GM12878 (cell line): ENCODE results near the gene INSL3. TPM values are rescaled to one million over a fixed set of nuclear protein-coding genes. Genes with fewer than 3 reads are reported as not detected.

Source experiments
- ATAC-seq: fragments of 200-7000 bp; cut with Tn5 transposase; 3 replicates; pipeline ENCODE4 v1.9.1; 2020; ENCODE audit warnings: mild to moderate bottlenecking, moderate library complexity
- BruUV-seq: library from RNA; stranded (reverse); fragments of 400-500 nt; replicated peaks from 2 replicates; lab custom pipeline; 2021; lab: Mats Ljungman, UMichigan
- CTCF ChIA-PET: fragments of 300-600 bp; sonication (Branson Sonifier 250); formaldehyde crosslinking; extraction: SDS; loops from one replicate; lab custom pipeline; 2021; ENCODE audit warnings: inconsistent platforms; lab: Yijun Ruan, JAX
- POLR2A ChIA-PET: fragments of 350-600 bp; formaldehyde crosslinking; extraction: SDS; loops from one replicate; lab custom pipeline; 2021; ENCODE audit warnings: inconsistent platforms; lab: Charles Lee
- RAD21 ChIA-PET: fragments of 300-600 bp; sonication (Branson Sonifier 250); formaldehyde crosslinking; loops from one replicate; lab custom pipeline; 2023; ENCODE audit warnings: antibody characterized with exemption; ENCODE audit not compliant: unreplicated experiment; lab: Charles Lee
- SMC1A ChIA-PET: fragments of 300-600 bp; sonication (Branson Sonifier 250); formaldehyde crosslinking; loops from one replicate; lab custom pipeline; 2023; ENCODE audit not compliant: unreplicated experiment, uncharacterized antibody; lab: Charles Lee
- DNase-seq: peaks from one replicate; pipeline ENCODE4 v3.0.0-alpha.2; 2011; ENCODE audit warnings: low read depth, low spot score
- FAIRE-seq: peaks from 3 replicates; lab custom pipeline; 2011; peaks lifted over from hg19 to GRCh38; lab: Jason Lieb, UNC
- H2AFZ ChIP-seq: 2 replicates; pipeline ENCODE4 v1.6.0; 2011; ENCODE audit warnings: low read depth, low read length, control low read depth; ENCODE audit not compliant: control insufficient read depth
- H3K27ac ChIP-seq: 2 replicates; pipeline ENCODE4 v1.5.1; 2011; ENCODE audit warnings: control low read depth; ENCODE audit not compliant: control insufficient read depth, insufficient read depth
- H3K27me3 ChIP-seq, 2 experiments: replicated peaks in 1 of 2; 2 replicates each; pipeline versions ENCODE4 v1.6.0 to v1.6.1; 2011; ENCODE audit warnings: low read length in 1 of 2; ENCODE audit not compliant: control insufficient read depth in 2 of 2, insufficient read depth in 2 of 2
- H3K36me3 ChIP-seq, 2 experiments: 2 replicates each; pipeline ENCODE4 v1.5.1; 2011; ENCODE audit warnings: low read length in 1 of 2; ENCODE audit not compliant: control insufficient read depth in 2 of 2, insufficient read depth in 2 of 2
- H3K4me1 ChIP-seq: 2 replicates; pipeline ENCODE4 v1.6.1; 2011; ENCODE audit warnings: mild to moderate bottlenecking, low read length, moderate library complexity, mixed read lengths; ENCODE audit not compliant: control insufficient read depth, insufficient read depth
- H3K4me2 ChIP-seq: 2 replicates; pipeline ENCODE4 v1.6.0; 2011; ENCODE audit warnings: control low read depth; ENCODE audit not compliant: control insufficient read depth, insufficient read depth
- H3K4me3 ChIP-seq: fragments of 200-600 bp; sonication (generic); 2 replicates; pipeline ENCODE4 v1.5.1; 2016
- H3K79me2 ChIP-seq: 2 replicates; pipeline ENCODE4 v1.6.0; 2011; ENCODE audit warnings: low read length; ENCODE audit not compliant: control insufficient read depth, insufficient read depth
- H3K9ac ChIP-seq: 2 replicates; pipeline ENCODE4 v1.8.0; 2011; ENCODE audit warnings: low read length, control low read depth, mixed read lengths; ENCODE audit not compliant: control insufficient read depth, insufficient read depth
- H3K9me3 ChIP-seq: replicated peaks from 3 replicates; pipeline ENCODE4 v1.5.1; 2011; ENCODE audit warnings: mild to moderate bottlenecking, low read length; ENCODE audit not compliant: control insufficient read depth, insufficient read depth
- H4K20me1 ChIP-seq: 2 replicates; pipeline ENCODE4 v1.6.0; 2011; ENCODE audit not compliant: control insufficient read depth, insufficient read depth
- CHD1 ChIP-seq: IDR thresholded peaks from 2 replicates; pipeline ENCODE4 v1.6.1; 2012; ENCODE audit warnings: low read depth, low read length, improper control_type of control experiment
- FOS ChIP-seq: IDR thresholded peaks from 3 replicates; pipeline ENCODE4 v1.6.1; 2011; ENCODE audit warnings: borderline replicate concordance; ENCODE audit not compliant: insufficient read length; ENCODE audit errors: extremely low read depth
- HDAC2 ChIP-seq: fragments of 200-600 bp; sonication (generic); IDR thresholded peaks from 2 replicates; pipeline ENCODE4 v1.6.1; 2017
- LARP7 ChIP-seq: fragments of 450-650 bp; IDR thresholded peaks from 2 replicates; pipeline ENCODE4 v1.6.1; 2017; ENCODE audit warnings: mild to moderate bottlenecking
- MEF2A ChIP-seq: IDR thresholded peaks from 2 replicates; pipeline ENCODE4 v1.6.1; 2011; ENCODE audit warnings: low read depth, mild to moderate bottlenecking, low read length, moderate library complexity; ENCODE audit not compliant: insufficient read depth
- NFXL1 ChIP-seq: fragments of 450-650 bp; IDR thresholded peaks from 2 replicates; pipeline ENCODE4 v1.6.1; 2017; ENCODE audit warnings: antibody characterized with exemption, mild to moderate bottlenecking, borderline replicate concordance
- NFYA ChIP-seq: IDR thresholded peaks from 2 replicates; pipeline ENCODE4 v1.6.1; 2011; ENCODE audit warnings: low read depth, mild to moderate bottlenecking, low read length, improper control_type of control experiment, borderline replicate concordance
- POLR2A ChIP-seq: IDR thresholded peaks from 2 replicates; pipeline ENCODE4 v1.6.1; 2011; ENCODE audit warnings: low read depth, mild to moderate bottlenecking, low read length
- RAD51 ChIP-seq: fragments of 450-650 bp; IDR thresholded peaks from 2 replicates; pipeline ENCODE4 v1.6.1; 2016; ENCODE audit warnings: moderate library complexity, mild to moderate bottlenecking, inconsistent platforms
- TCF3 ChIP-seq: IDR thresholded peaks from 2 replicates; pipeline ENCODE4 v1.6.1; 2012; ENCODE audit warnings: low read depth, mild to moderate bottlenecking, low read length, borderline replicate concordance; ENCODE audit not compliant: insufficient read depth
- WGBS: methylation state at CpG from one replicate; pipeline ENCODE4 v1.1.6; 2016; ENCODE audit warnings: low lambda C conversion rate; ENCODE audit not compliant: insufficient replicate concordance, insufficient coverage; ENCODE audit errors: missing lambda C conversion rate; 5-methylcytosine and 5-hydroxymethylcytosine counted together
- in situ Hi-C: fragments of 300-500 bp; cut with MboI; formaldehyde crosslinking; loops from 9 replicates; pipeline ENCODE4 v1.14.3; 2018; ENCODE audit warnings: mixed read lengths
- intact Hi-C: fragments of 100-400 bp; cut with micrococcal nuclease; formaldehyde crosslinking; loops from one replicate; pipeline ENCODE4 v1.14.2; 2022; ENCODE audit not compliant: unreplicated experiment
- polyA plus RNA-seq, 11 experiments: library from polyadenylated mRNA; depleted of rRNA in 4 of 11; unstranded in 6 of 11; stranded (reverse) in 5 of 11; fragments of >200 nt; fragmentation: Nextera tagmentation in 4 of 11; fragmentation: Illumina TruSeq in 1 of 11; extraction: Ambion mirVana in 4 of 11; extraction: Trizol in 1 of 11; gene quantifications; 1 replicate in 1 of 11; 2 replicates in 10 of 11; pipeline versions ENCODE4 v1.2.1 to v1.2.3, GENCODE V29; 2011 to 2016; ENCODE audit warnings: inconsistent platforms in 2 of 11, missing spikeins in 2 of 11, low read depth in 1 of 11
- total RNA-seq, 4 experiments: library from RNA; depleted of rRNA in 3 of 4; stranded (reverse); fragments of >200 nt in 3 of 4; fragmentation: Illumina TruSeq in 1 of 4; extraction: Trizol in 1 of 4; gene quantifications; 2 replicates each; pipeline versions ENCODE4 v1.2.1 to v1.2.3, GENCODE V29; 2013 to 2021
- TF ChIP-seq, protein P1 (sequence below): fragments of 450-650 bp; IDR thresholded peaks from 2 replicates; pipeline ENCODE4 v1.6.1; 2017; ENCODE audit warnings: mild to moderate bottlenecking, low read depth, inconsistent platforms; ENCODE audit not compliant: poor library complexity, severe bottlenecking

Gene INSL3
- total and polyA plus RNA-seq, 10 of the 15 experiments (the other 5 are each of a cell fraction or from before 2014, with no cell fraction given) = 0.27 to 1.9 (median 0.70) TPM

DNA sequence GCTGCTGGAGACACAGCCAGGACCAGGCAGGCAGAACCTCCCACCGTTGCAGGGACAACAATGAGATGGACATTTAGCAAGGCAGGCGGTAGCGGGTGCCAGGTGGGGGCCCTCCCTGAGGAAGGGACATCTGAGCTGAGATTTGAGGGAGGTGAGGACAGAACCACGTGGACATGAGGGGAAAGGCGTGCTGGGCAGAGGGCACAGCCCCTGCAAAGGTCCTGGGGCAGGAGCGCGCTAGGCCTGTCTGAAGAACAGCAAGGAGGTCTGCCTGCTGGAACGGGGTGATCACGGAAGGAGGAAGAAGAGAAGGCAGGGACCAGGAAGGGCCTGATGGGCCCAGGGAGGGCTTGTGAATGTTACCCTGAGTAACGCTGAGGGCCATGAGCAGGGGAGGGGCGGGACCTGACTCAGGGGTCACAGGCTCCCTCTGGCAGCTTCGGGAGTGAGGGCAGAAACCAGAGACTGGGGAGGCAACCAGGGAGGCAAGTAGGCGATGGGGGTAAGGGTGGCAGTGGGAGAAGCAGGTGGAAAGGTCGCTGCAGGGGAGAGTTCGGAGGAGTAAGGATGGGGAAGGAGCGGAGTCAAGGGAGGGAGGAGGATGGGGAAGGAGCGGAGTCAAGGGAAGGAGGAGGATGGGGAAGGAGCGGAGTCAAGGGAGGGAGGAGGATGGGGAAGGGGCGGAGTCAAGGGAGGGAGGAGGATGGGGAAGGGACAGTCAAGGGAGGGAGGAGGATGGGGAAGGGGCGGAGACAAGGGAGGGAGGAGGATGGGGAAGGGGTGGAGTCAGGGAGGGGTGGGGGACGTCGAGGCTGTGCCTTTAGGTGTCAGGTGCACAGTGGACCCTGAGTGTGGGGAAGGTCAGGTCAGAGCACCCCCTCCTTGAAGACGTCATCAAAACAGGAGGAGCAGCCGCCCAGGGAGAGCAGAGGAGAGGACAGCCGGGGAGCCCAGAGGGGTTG, 42.1 kb downstream of the INSL3 start:
- TF ChIP-seq NFXL1 (no peak), FOS (no peak), CHD1 (no peak), NFYA (no peak), POLR2A (no peak; the same call in 1 of the 2 replicates), LARP7 (no peak), TCF3 (no peak), HDAC2 (no peak), MEF2A (no peak), RAD51 (no peak)
- TF ChIP-seq, protein P1, sequence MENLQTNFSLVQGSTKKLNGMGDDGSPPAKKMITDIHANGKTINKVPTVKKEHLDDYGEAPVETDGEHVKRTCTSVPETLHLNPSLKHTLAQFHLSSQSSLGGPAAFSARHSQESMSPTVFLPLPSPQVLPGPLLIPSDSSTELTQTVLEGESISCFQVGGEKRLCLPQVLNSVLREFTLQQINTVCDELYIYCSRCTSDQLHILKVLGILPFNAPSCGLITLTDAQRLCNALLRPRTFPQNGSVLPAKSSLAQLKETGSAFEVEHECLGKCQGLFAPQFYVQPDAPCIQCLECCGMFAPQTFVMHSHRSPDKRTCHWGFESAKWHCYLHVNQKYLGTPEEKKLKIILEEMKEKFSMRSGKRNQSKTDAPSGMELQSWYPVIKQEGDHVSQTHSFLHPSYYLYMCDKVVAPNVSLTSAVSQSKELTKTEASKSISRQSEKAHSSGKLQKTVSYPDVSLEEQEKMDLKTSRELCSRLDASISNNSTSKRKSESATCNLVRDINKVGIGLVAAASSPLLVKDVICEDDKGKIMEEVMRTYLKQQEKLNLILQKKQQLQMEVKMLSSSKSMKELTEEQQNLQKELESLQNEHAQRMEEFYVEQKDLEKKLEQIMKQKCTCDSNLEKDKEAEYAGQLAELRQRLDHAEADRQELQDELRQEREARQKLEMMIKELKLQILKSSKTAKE = no peak
- peaks cover 1 to 4% of the 10 kb centered on the region in 2 experiments; a peak in 3 of 4 replicates for H3K36me3 ChIP-seq
- WGBS = 80% methylated on average over 17 of the region's 25 CpGs
- ChIA-PET SMC1A (interaction anchor here (0.6 kb wide), 1 partner anchor 69 kb away, joined by 3 read pairs; no protein-coding TSS in a partner anchor), CTCF (no interaction called here), POLR2A (interaction anchor here (0.7 kb wide), 1 partner anchor 73 kb away, joined by 5 read pairs; no protein-coding TSS in a partner anchor), RAD21 (no interaction called here)
- no peak overlapping the region for H3K27ac ChIP-seq
- intact Hi-C loops = loop anchor here (5.0 kb wide), 1 partner anchor 78 kb away; the partner anchor contains the start of gene RPL18A
- peaks cover 20% of the 10 kb centered on the region for H3K4me1 ChIP-seq
- no peak overlapping the region for H3K4me3 ChIP-seq
- FAIRE-seq (no peak), DNase-seq (no peak), ATAC-seq (no peak)
- no peak overlapping the region for H2AFZ ChIP-seq
- no peak overlapping the region for H3K4me2 ChIP-seq
- H3K9me3 ChIP-seq = no peaks in the 10 kb centered on the region
- BruUV-seq = no TSS peak
- in situ Hi-C loops = no loop called here
- H3K9ac ChIP-seq = no peak overlapping the region
- no peaks in the 10 kb centered on the region for H3K27me3 ChIP-seq
- H3K79me2 ChIP-seq = no peaks in the 10 kb centered on the region
- no peaks in the 10 kb centered on the region; the same call in 1 of the 2 replicates for H4K20me1 ChIP-seq
